DND-41 (cell line): ENCODE data around the gene MX1.

ENCODE experiments used
- CTCF ChIP-seq: IDR thresholded peaks from 2 replicates; pipeline ENCODE4 v1.5.1; 2012; ENCODE audit warnings: borderline replicate concordance, low read length, moderate library complexity, mild to moderate bottlenecking; ENCODE audit not compliant: poor library complexity, severe bottlenecking; ENCODE audit errors: extremely low read depth
- EZH2 ChIP-seq: IDR thresholded peaks from 3 replicates; pipeline ENCODE4 v1.6.1; 2012; ENCODE audit warnings: borderline replicate concordance, low read depth, mild to moderate bottlenecking, moderate library complexity, low read length, inconsistent platforms; ENCODE audit not compliant: severe bottlenecking

- TF ChIP-seq CTCF (no peak), EZH2 (no peak)
These were observed 27.2 kb upstream of the MX1 start for GRCh38 chr21:41398831-41399230.
